Fibroblast of the conjunctiva (primary cell): ENCODE results near the gene SLC19A1.
"Not testable (repeated sequence)": the region's sequence is repeated elsewhere in the genome, so short reads cannot be mapped to it uniquely, and the experiment has no call there.

ENCODE experiments used
- DNase-seq: peaks from one replicate; pipeline ENCODE4 v3.0.0-alpha.2; 2010; ENCODE audit warnings: low read depth

SLC19A1 gene

DNA sequence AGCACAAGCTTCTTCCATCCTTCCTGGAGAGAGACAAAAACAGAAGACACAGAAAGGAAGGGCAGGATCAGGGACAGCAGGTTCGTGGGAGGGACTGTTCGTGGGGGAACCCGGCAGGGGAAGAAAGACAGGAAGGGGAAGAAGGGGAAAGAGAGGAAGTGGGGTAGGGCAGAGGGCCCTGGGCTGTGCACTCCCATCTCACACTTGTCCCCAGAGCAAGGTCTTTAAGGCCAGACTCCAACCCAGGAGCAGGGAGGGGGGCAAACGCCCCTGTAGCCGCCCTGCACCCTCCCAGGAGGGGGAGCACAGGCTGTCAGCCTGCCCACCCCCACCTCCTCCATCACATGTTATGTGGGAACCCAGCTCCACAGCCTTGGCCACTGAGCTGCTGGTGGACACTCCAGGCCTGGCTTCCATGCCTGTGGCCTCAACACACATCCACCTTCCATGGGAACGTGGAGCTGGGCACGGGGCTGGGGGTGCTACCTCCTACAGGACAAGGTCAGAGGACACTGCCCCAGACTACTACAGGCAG is 9.3 kb downstream of the SLC19A1 start:
- DNase-seq: no peak

DNA sequence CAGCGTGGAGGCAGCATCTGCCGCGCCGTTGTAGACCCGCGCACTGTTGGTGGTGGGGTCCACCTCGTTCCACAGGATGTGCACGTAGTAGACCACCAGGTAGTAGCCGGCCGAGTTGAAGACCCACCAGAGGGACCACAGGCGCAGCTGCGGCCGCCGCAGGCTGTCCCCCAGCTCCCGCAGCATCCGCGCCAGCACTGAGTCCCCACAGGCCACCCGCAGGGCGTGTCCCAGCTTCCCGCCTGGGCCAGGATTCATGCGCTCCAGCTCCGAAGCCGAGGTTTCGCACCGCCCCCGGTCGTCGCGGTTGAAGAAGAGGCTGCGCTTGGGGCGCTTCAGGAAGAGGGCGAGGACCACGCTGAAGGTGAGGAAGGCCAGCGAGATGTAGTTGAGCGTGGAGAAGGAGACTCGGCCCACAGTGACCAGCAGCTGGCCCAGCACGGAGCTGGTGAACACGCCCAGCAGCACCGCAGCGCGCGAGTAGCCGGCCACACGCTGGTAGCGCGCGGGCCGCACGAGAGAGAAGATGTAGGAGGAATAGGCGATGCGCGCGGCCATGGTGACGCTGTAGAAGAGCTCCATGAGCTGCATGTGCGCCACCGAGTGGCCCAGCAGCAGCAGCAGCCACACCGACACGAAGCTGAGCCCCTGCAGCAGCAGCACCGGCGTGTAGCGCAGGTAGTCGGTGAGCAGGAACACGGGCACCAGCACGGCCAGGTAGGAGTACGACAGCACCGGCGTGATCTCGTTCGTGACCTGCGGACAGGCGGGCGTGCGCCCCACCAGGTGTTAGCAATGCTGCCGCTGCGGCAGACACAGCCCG is 10.6 kb downstream of the SLC19A1 start:
- no peak for DNase-seq

GRCh38 chr21:45531114-45531392 is 11.2 kb downstream of the SLC19A1 start:
- DNase-seq: not testable (repeated sequence)

DNA sequence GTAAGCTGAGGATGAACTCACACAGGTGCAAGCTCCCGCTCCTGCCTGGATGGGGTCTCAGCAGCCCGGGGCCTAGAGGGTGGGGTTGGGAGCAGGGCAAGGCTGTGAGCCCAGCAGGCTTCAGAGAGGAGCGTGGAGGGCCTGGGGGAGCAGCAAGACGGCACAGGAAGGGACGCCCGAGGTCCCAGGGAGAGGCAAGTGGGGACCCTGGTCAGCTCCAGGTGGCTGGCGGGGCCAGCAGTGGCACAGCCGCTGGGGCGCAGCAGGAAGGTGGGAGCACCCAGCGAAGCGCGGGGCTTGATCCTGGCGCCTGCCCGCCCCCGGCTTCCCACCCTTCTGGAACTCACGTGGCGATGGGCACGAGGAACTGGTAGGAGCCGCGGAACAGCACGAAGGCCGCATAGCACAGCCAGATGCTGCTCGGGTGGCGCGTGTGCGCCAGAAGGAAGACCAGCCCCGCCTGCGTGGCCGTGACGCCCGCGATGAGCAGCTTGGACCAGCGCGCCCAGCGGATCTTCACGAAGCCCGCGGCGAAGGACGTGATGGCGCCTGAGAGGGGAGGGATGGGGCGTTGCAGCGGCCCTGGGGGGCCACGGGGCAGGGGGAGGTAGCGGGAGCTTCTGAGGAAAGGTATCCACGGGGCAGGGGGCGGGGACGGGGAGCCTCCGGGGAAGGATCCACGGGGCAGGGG is 11.7 kb downstream of the SLC19A1 start:
- no peak for DNase-seq

GRCh38 chr21:45529785-45530422 is 12.3 kb downstream of the SLC19A1 start:
- no peak for DNase-seq

DNA sequence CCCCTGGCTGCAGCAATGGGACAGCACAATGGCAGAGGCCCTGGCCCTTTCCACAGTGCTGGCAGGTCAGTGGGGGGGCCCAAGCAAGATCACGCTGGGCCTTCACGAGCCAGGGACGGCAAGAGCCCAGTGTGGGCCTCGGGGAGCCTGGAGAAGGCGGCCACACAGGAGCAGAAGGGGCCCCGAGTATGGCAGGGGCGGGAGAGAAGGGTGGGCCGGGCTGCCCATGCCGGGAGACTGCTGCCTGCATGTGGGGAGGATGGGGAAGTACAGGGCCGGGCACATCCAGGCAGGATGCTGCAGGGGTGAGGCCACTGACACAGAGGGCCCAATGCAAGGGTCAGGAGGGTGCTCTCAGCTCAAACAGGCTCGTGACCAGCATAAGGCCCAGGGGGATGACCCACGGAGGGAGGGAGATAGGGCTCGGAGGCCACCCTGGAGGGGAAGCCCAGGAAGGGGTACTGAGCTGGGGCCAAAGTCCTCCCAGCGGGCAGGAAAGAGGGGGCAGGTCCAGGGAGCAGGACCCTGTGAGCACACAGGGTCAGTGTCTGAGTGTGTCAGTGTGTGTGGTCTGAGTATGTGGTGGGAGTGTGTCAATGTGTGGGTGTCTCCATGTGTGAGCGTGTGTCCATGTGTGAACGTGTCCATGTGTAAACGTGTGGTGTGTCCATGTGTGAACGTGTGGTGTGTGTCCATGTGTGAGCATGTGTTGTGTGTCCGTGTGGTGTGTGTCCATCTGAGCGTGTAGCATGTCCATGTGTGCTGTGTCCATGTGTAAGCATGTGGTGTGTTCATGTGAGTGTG is 13.1 kb downstream of the SLC19A1 start:
- DNase-seq: no peak

- no peak for DNase-seq
These were observed 14.1 kb downstream of the SLC19A1 start for GRCh38 chr21:45528028-45528705.

GRCh38 chr21:45527151-45527999 is 14.9 kb downstream of the SLC19A1 start:
- DNase-seq: not testable (repeated sequence)

DNA sequence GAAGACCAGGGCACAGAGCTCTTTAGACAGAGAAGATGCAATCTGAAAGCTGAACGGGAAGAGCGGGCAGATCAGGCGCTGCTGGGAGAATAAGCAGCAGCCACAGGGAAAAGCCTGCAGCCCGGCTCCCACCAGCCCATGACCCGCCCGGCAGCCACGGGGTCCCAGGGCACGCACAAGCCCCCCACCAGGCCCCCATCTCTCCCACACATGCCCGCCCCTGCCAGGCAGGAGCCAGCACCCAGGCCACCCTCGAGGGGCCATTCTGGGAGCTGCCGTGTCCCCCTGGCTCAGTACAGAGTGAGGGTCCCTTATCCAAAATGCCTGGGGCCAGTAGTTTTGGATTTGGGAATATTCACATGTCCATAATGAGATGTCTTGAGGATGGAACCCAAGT is 16.3 kb downstream of the SLC19A1 start:
- no peak for DNase-seq

DNA sequence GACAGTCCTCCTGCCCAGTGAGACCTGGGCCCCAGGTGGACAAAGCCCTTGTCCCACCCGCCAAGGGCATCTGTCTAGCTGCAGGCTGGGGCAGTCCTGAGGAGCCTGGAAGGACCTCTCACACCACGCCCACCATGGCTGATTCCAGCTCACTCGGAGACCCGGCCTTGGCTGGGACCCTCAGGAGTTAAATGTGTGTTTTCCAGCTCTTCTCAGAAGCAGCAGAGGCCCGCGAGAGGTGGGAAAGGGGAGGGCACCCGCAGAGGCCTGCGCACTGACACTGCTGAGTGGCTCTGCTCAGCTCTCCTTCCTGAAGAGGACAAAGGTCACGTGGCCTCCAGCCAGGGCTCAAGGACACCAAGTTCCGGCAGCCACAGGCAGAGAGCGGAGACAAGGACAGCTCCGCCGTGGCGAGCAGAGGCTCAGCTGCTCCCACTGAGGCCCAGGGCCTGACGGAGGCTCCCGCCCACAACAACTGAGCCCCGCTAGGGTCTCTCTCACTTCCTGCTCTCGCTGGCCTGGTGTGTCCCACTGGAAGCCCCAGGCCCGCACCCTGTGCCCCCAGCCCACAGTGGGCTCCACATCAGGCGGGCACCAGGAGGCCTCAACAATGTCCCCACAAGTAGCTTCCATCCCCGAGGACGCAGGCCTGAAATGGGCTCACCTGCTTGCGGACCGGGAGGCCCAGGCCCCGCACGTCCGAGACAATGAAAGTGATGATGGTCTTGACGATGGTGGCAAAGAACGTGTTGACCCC is 16.9 kb downstream of the SLC19A1 start:
- no peak for DNase-seq

GRCh38 chr21:45524756-45525152 is 17.5 kb downstream of the SLC19A1 start:
- no peak for DNase-seq

- DNase-seq: no peak
These were observed 18.7 kb downstream of the SLC19A1 start for GRCh38 chr21:45523411-45524101.

DNA sequence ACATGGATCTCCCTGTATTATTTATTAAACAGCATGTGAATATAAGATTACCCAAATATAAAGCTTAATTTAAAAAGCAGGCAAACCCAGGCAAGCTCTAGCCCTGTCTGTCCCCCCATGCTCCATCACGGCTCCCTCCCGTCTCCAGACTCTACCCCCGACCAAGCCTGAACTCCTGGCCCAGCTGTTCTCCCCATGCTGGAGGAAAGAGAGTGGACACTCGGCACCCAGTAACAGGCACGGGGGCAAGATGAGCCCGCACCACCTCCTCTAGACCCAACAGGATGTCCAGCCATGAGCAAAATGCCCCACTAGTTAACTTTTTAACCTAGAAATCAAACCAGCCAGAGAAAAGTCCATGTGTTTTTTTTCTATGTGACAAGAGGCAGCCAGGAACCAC is 19.3 kb downstream of the SLC19A1 start:
- DNase-seq: no peak

GRCh38 chr21:45522381-45522780 is 19.9 kb downstream of the SLC19A1 start:
- DNase-seq: no peak

DNA sequence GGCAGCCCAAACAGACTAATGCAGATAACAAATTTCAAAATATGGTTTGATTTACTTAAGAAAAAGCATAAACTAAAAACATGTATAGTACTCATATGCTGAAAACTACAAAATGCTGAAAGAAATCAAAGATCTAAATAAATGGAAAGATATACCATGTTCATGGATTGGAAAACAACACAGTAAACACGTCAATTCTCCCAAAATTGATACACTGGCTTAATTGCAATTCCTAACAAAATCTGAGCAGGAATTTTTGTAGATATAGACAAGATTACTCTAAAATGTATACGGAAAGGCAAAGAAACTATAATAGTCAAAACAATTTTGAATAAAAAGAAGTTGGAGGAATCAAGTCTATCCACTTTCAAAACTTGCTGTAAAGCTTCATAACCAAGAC is 21.0 kb downstream of the SLC19A1 start:
- DNase-seq: no peak

DNA sequence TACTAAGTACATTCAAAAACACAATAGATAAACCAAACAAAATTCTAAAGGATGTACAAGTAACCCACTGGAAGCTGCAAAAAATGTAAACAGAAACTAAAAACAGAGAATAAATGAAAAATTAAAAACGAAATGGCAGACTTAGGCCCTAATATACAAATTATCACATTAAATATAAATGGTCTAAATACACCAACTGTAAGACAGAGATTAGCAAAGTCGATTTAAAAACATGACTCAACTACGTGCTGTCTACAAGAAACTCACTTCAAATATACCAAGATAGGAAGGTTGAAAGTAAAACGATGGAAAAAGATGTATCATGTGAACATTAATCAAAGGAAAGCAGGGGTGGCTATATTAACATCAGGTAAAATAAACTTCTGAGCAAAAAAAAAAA is 23.1 kb downstream of the SLC19A1 start:
- no peak for DNase-seq

DNA sequence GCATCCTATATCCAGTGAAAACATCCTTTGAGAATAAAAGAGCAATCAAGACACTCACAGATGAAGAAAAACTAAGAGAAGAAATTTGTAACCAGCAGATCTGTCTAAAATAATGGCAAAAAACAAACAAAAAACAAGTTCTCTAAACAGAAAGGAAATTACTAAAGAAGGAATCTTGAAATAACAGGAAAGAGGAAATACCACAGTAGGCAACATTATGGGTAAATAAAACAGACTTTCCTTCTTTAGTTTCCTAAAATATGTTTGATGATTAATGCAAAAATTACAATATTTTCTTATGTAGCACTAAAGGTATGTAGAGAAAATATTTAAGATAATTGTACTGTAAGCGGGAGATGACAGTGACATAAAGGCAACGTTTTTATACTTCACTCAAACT is 23.5 kb downstream of the SLC19A1 start:
- no peak for DNase-seq

- DNase-seq: no peak
These were observed 24.8 kb downstream of the SLC19A1 start for GRCh38 chr21:45517249-45518065.
